HCT116 (cell line): ENCODE measurements around the gene CFI. TPM values are rescaled to one million over a fixed set of nuclear protein-coding genes. Genes with fewer than 3 reads are reported as not detected.

Experiments
- ATAC-seq: fragments of 200-7000 bp; cut with Tn5 transposase; 2 replicates; pipeline ENCODE4 v1.9.1; 2020; ENCODE audit warnings: mild to moderate bottlenecking, moderate library complexity
- BruUV-seq: library from RNA; stranded (reverse); fragments of 400-500 nt; replicated peaks from 2 replicates; lab custom pipeline; 2021; lab: Mats Ljungman, UMichigan
- CTCF ChIA-PET: fragments of 300-600 bp; sonication (Branson Sonifier 250); formaldehyde crosslinking; loops from one replicate; lab custom pipeline; 2021; ENCODE audit warnings: antibody characterized with exemption; lab: Charles Lee
- POLR2A ChIA-PET: fragments of 300-600, 350-600 bp; sonication (Branson Sonifier 250); formaldehyde crosslinking; loops from one replicate; lab custom pipeline; 2021; ENCODE audit warnings: antibody characterized with exemption; lab: Charles Lee
- RAD21 ChIA-PET, 2 experiments: fragments of 300-600 bp; sonication (Branson Sonifier 250); formaldehyde crosslinking; loops; one replicate each; lab custom pipeline; 2023; ENCODE audit warnings: low total read pairs in 2 of 2; ENCODE audit not compliant: uncharacterized antibody in 2 of 2, unreplicated experiment in 2 of 2, low non-redundant PET in 1 of 2; lab: Charles Lee
- DNase-seq: peaks from one replicate; pipeline ENCODE4 v3.0.0-alpha.2; 2010; ENCODE audit warnings: low read depth, low spot score
- H2AFZ ChIP-seq: fragments of 200-600 bp; shearing (Covaris generic), sonication (generic); 2 replicates; pipeline ENCODE4 v1.6.1; 2017; ENCODE audit warnings: low read depth, mixed run types, mixed read lengths, antibody characterized with exemption, low read length; ENCODE audit not compliant: poor library complexity, severe bottlenecking
- H3K27ac ChIP-seq: 2 replicates; pipeline ENCODE4 v1.5.1; 2012; ENCODE audit warnings: low read depth, low read length
- H3K27me3 ChIP-seq: fragments of 200-600 bp; sonication (generic); 2 replicates; pipeline ENCODE4 v1.6.1; 2016; ENCODE audit warnings: mixed run types, low read length, mixed read lengths; ENCODE audit not compliant: insufficient read depth
- H3K36me3 ChIP-seq, 2 experiments: fragments of 200-500 bp in 1 of 2; fragments of 200-600 bp in 1 of 2; sonication (Bioruptor generic) in 1 of 2; sonication (generic) in 1 of 2; 2 replicates each; pipeline versions ENCODE4 v1.5.1 to v1.6.1; 2014 to 2016; ENCODE audit warnings: low read length in 2 of 2, inconsistent platforms in 1 of 2, mixed read lengths in 1 of 2, mixed run types in 1 of 2; ENCODE audit not compliant: insufficient read depth in 2 of 2, control insufficient read depth in 1 of 2
- H3K4me1 ChIP-seq, 2 experiments: fragments of 200-600 bp in 1 of 2; sonication (generic) in 1 of 2; 2 replicates each; pipeline versions ENCODE4 v1.5.1 to v1.6.1; 2012 to 2017; ENCODE audit warnings: low read length in 2 of 2, inconsistent platforms in 1 of 2, mild to moderate bottlenecking in 1 of 2, mixed read lengths in 1 of 2, mixed run types in 1 of 2, moderate library complexity in 1 of 2; ENCODE audit not compliant: insufficient read depth in 2 of 2, control insufficient read depth in 1 of 2
- H3K4me2 ChIP-seq: fragments of 200-600 bp; sonication (generic); 2 replicates; pipeline ENCODE4 v1.6.1; 2017; ENCODE audit warnings: mixed run types, low read length, mixed read lengths
- H3K4me3 ChIP-seq, 2 experiments: fragments of 200-600 bp in 1 of 2; sonication (generic) in 1 of 2; replicated peaks in 1 of 2; 2 replicates each; pipeline ENCODE4 v1.5.1; 2011 to 2016; ENCODE audit warnings: low read length in 2 of 2, control low read depth in 1 of 2, low read depth in 1 of 2, mild to moderate bottlenecking in 1 of 2, mixed read lengths in 1 of 2, mixed run types in 1 of 2
- H3K79me2 ChIP-seq: fragments of 200-600 bp; sonication (generic); 2 replicates; pipeline ENCODE4 v1.6.1; 2017; ENCODE audit warnings: mild to moderate bottlenecking, mixed run types, low read length, moderate library complexity, mixed read lengths; ENCODE audit not compliant: insufficient read depth
- H3K9ac ChIP-seq: fragments of 200-600 bp; sonication (generic); 2 replicates; pipeline ENCODE4 v1.6.1; 2016; ENCODE audit warnings: low read length, mixed read lengths
- H3K9me2 ChIP-seq: fragments of 200-600 bp; sonication (generic), shearing (Covaris generic); 2 replicates; pipeline ENCODE4 v1.6.1; 2017; ENCODE audit warnings: mixed run types, mild to moderate bottlenecking, moderate library complexity; ENCODE audit not compliant: insufficient read depth
- H3K9me3 ChIP-seq, 2 experiments: fragments of 200-500 bp in 1 of 2; fragments of 200-600 bp in 1 of 2; sonication (Bioruptor generic) in 1 of 2; sonication (generic) in 1 of 2; 2 replicates each; pipeline ENCODE4 v1.6.1; 2014 to 2017; ENCODE audit warnings: low read length in 2 of 2, mixed read lengths in 2 of 2, inconsistent platforms in 1 of 2, low read depth in 1 of 2, mild to moderate bottlenecking in 1 of 2, mixed run types in 1 of 2, moderate library complexity in 1 of 2; ENCODE audit not compliant: control insufficient read depth in 1 of 2, insufficient read depth in 1 of 2
- H4K20me1 ChIP-seq: fragments of 200-600 bp; sonication (generic), shearing (Covaris generic); 2 replicates; pipeline ENCODE4 v1.6.1; 2017; ENCODE audit warnings: mixed run types, mild to moderate bottlenecking, moderate library complexity; ENCODE audit not compliant: insufficient read depth
- CEBPB ChIP-seq: IDR thresholded peaks from 2 replicates; pipeline ENCODE4 v1.6.1; 2012; ENCODE audit warnings: low read depth
- CTCF ChIP-seq, 3 experiments: fragments of 200-600 bp in 1 of 3; sonication (generic) in 1 of 3; IDR thresholded peaks in 2 of 3; conservative IDR thresholded peaks in 1 of 3; 2 replicates each; pipeline ENCODE4 v1.5.1; 2012 to 2017; ENCODE audit warnings: low read depth in 2 of 3, low read length in 2 of 3, antibody characterized with exemption in 1 of 3, borderline replicate concordance in 1 of 3, control low read depth in 1 of 3, mild to moderate bottlenecking in 1 of 3, mixed read lengths in 1 of 3, mixed run types in 1 of 3, moderate library complexity in 1 of 3; ENCODE audit not compliant: insufficient read depth in 1 of 3
- EGR1 ChIP-seq: IDR thresholded peaks from 2 replicates; pipeline ENCODE4 v1.6.1; 2012; ENCODE audit warnings: low read depth
- ELF1 ChIP-seq: IDR thresholded peaks from 2 replicates; pipeline ENCODE4 v1.6.1; 2012; ENCODE audit warnings: low read depth, borderline replicate concordance
- JUND ChIP-seq: IDR thresholded peaks from 2 replicates; pipeline ENCODE4 v1.6.1; 2012
- REST ChIP-seq: IDR thresholded peaks from 2 replicates; pipeline ENCODE4 v1.6.1; 2012; ENCODE audit warnings: low read depth
- SRF ChIP-seq: IDR thresholded peaks from 2 replicates; pipeline ENCODE4 v1.6.1; 2012; ENCODE audit warnings: low read depth
- YY1 ChIP-seq: IDR thresholded peaks from 2 replicates; pipeline ENCODE4 v1.6.1; 2011; ENCODE audit warnings: low read length, low read depth, moderate library complexity, mild to moderate bottlenecking; ENCODE audit not compliant: insufficient replicate concordance; ENCODE audit errors: extremely low read depth
- ZBTB33 ChIP-seq: IDR thresholded peaks from 2 replicates; pipeline ENCODE4 v1.6.1; 2011; ENCODE audit warnings: mild to moderate bottlenecking, low read length, moderate library complexity; ENCODE audit not compliant: insufficient replicate concordance; ENCODE audit errors: extremely low read depth
- ZNF274 ChIP-seq: fragments of 200-500 bp; sonication (Bioruptor generic); IDR thresholded peaks from 2 replicates; pipeline ENCODE4 v1.6.1; 2014; ENCODE audit warnings: mild to moderate bottlenecking, low read depth, low read length, inconsistent platforms
- intact Hi-C: fragments of 100-400 bp; cut with micrococcal nuclease; formaldehyde crosslinking; loops from 2 replicates; pipeline ENCODE4 v1.10.0; 2022
- total RNA-seq: library from RNA; stranded (reverse); gene quantifications from one replicate; pipeline ENCODE4 v1.2.1, GENCODE V29; 2021; ENCODE audit not compliant: unreplicated experiment

The CFI gene
- total RNA-seq, 1 experiment from 2014 or later: 0.84 TPM

- peak; percentile 84 for ATAC-seq
- no TSS peak for BruUV-seq
These were observed 2.9 kb downstream of the CFI start for GRCh38 chr4:109798866-109799265.

GRCh38 chr4:109795059-109795458, 6.7 kb downstream of the CFI start:
- no peak overlapping the region for H3K9ac ChIP-seq
- H4K20me1 ChIP-seq: no peaks in the 10 kb centered on the region
- H3K36me3 ChIP-seq: no peaks in the 10 kb centered on the region
- no peaks in the 10 kb centered on the region for H3K27me3 ChIP-seq
- ChIA-PET RAD21 (no interaction called here), CTCF (no interaction called here), POLR2A (no interaction called here)
- intact Hi-C loops: no loop called here
- no peak overlapping the region for H3K4me3 ChIP-seq
- ATAC-seq (no peak), DNase-seq (no peak)
- no peaks in the 10 kb centered on the region; a peak in 1 of 4 replicates for H3K9me3 ChIP-seq
- no peaks in the 10 kb centered on the region for H3K79me2 ChIP-seq
- H3K27ac ChIP-seq: no peak overlapping the region
- H3K9me2 ChIP-seq: no peaks in the 10 kb centered on the region
- H2AFZ ChIP-seq: no peak overlapping the region
- H3K4me1 ChIP-seq: no peaks in the 10 kb centered on the region
- H3K4me2 ChIP-seq: no peak overlapping the region
- BruUV-seq: no TSS peak
- TF ChIP-seq YY1: no peak
- no peak for TF ChIP-seq SRF
- no peak for TF ChIP-seq REST
- TF ChIP-seq CEBPB: no peak
- TF ChIP-seq ZBTB33: no peak
- no peak for TF ChIP-seq ELF1

More at GRCh38 chr4:109798866-109799265, 2.9 kb downstream of the CFI start:
- RAD21 ChIA-PET: no interaction called here
- H3K79me2 ChIP-seq: no peaks in the 10 kb centered on the region
- H3K9me3 ChIP-seq: no peaks in the 10 kb centered on the region; a peak in 1 of 4 replicates
- H2AFZ ChIP-seq: no peak overlapping the region
- no peaks in the 10 kb centered on the region for H3K9me2 ChIP-seq
- POLR2A ChIA-PET: no interaction called here
- no peak for DNase-seq
- H3K4me3 ChIP-seq: no peak overlapping the region
- intact Hi-C loops: no loop called here
- no peak overlapping the region for H3K27ac ChIP-seq
- CTCF ChIA-PET: interaction anchor here (1.4 kb wide), 1 partner anchor 368 kb away, joined by 3 read pairs; no protein-coding TSS in a partner anchor
- no peak for TF ChIP-seq JUND
- no peak for TF ChIP-seq ZNF274
- TF ChIP-seq CTCF (IDR thresholded peaks at IDR 0.05 in 2 of 3, conservative IDR thresholded peaks at IDR 0.05 in 1 of 3; ENCODE audit: borderline replicate concordance in 1 of 3, insufficient read depth in 1 of 3, low read depth in 2 of 3, low read length in 2 of 3): peak in 2 of 3 experiments; percentile 22 to 28; a peak in 2 of 6 replicates
- no peak for TF ChIP-seq EGR1
- H3K4me2 ChIP-seq: no peak overlapping the region
- H4K20me1 ChIP-seq: no peaks in the 10 kb centered on the region
- no peak overlapping the region for H3K9ac ChIP-seq
- H3K36me3 ChIP-seq: no peaks in the 10 kb centered on the region
- no peaks in the 10 kb centered on the region for H3K27me3 ChIP-seq
- peaks cover 0 to 5% of the 10 kb centered on the region in 2 experiments; a peak in 1 of 4 replicates for H3K4me1 ChIP-seq
